Lower lobe of right lung (tissue), 2 donors: ENCODE data around the gene MLIP. TPM values are rescaled to one million over a fixed set of nuclear protein-coding genes. Genes with fewer than 3 reads are reported as not detected.

Experiments used
- ATAC-seq, 2 donors: fragments of 200-7000 bp; cut with Tn5 transposase; one replicate each; pipeline ENCODE4 v1.9.1; 2020 to 2022; ENCODE audit warnings: mild to moderate bottlenecking in 2 of 2, moderate library complexity in 2 of 2
- DNase-seq: peaks from one replicate; pipeline ENCODE4 v3.0.0-alpha.2; 2020
- H3K27ac ChIP-seq: fragments of 200-600 bp; one replicate; pipeline ENCODE4 v1.8.0; 2022
- H3K27me3 ChIP-seq: fragments of 200-600 bp; one replicate; pipeline ENCODE4 v1.8.0; 2022; ENCODE audit warnings: low read depth
- H3K36me3 ChIP-seq: fragments of 200-600 bp; one replicate; pipeline ENCODE4 v1.8.0; 2022; ENCODE audit warnings: mild to moderate bottlenecking
- H3K4me1 ChIP-seq: fragments of 200-600 bp; one replicate; pipeline ENCODE4 v1.8.0; 2022
- H3K4me3 ChIP-seq: fragments of 200-600 bp; one replicate; pipeline ENCODE4 v1.8.0; 2022; ENCODE audit warnings: mild to moderate bottlenecking
- H3K9me3 ChIP-seq: fragments of 200-600 bp; one replicate; pipeline ENCODE4 v1.8.0; 2022
- intact Hi-C: fragments of 100-400 bp; cut with DNase I; formaldehyde crosslinking; loops from one replicate; pipeline ENCODE4 v1.11.0; 2022
- long read RNA-seq: library from polyadenylated mRNA; unstranded; transcript quantifications from one replicate; pipeline ENCODE4 v2.0.0, GENCODE V29; 2021
- total RNA-seq: library from RNA; stranded (reverse); fragmentation: NEBNext Ultra II Directional; extraction: Animal tissue kit (Norgen Biotek cat#: 25700); gene quantifications from one replicate; pipeline ENCODE4 v1.2.1, GENCODE V29; 2021
- TF ChIP-seq, protein P1 (sequence below): fragments of 200-600 bp; IDR thresholded peaks from one replicate; pipeline ENCODE4 v1.8.0; 2022; ENCODE audit warnings: antibody characterized with exemption, mild to moderate bottlenecking
- donor health status: DM: no; HTN: yes; CAD: no; lungs with severe emphysema.

Gene MLIP, protein sequence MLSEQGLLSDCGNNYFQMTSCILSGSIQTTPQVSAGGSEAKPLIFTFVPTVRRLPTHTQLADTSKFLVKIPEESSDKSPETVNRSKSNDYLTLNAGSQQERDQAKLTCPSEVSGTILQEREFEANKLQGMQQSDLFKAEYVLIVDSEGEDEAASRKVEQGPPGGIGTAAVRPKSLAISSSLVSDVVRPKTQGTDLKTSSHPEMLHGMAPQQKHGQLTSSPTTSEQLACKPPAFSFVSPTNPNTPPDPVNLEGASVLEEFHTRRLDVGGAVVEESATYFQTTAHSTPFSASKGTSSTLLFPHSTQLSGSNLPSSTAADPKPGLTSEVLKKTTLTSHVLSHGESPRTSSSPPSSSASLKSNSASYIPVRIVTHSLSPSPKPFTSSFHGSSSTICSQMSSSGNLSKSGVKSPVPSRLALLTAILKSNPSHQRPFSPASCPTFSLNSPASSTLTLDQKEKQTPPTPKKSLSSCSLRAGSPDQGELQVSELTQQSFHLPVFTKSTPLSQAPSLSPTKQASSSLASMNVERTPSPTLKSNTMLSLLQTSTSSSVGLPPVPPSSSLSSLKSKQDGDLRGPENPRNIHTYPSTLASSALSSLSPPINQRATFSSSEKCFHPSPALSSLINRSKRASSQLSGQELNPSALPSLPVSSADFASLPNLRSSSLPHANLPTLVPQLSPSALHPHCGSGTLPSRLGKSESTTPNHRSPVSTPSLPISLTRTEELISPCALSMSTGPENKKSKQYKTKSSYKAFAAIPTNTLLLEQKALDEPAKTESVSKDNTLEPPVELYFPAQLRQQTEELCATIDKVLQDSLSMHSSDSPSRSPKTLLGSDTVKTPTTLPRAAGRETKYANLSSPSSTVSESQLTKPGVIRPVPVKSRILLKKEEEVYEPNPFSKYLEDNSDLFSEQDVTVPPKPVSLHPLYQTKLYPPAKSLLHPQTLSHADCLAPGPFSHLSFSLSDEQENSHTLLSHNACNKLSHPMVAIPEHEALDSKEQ
- total RNA-seq, result not detected
- long read RNA-seq, result 0 reads

DNA sequence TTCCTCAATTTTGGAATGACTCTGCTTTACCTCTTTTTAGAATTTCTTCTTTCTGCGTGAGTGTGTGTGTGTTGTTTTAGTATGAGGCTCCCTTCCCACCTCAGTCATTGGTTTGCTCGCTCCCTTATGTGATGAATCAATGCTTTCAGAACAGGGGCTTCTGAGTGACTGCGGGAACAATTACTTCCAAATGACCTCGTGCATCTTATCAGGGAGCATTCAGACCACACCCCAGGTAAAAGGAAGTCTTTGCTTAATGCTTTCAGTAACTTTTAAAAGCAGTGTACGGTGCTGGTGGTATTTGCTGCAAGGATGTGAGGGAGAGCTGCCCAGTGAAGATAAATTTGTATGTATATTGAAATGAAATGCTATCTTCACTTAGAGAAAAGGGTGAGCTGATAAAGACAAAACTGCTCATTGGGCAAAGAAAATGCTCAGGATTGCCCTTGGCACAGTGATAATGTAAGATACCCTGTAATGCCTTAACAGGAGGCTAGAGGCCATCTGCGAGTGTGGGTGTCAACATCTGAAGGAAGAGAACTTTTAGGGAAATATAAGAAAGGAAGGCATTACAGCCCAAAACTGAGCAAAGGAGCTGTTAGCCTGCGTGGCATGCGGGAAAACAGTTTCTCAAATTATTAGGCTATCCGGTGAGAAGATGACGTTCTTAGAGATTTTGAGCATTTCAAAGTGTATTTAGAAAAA, at the start of gene MLIP:
MLIP (plus strand) TSS at position 103 of the 705 bp plus-strand sequence; CDS start at position 140, 37 bp downstream.
- ATAC-seq, result no peak
- no peaks in the 10 kb centered on the region for H3K36me3 ChIP-seq

DNA sequence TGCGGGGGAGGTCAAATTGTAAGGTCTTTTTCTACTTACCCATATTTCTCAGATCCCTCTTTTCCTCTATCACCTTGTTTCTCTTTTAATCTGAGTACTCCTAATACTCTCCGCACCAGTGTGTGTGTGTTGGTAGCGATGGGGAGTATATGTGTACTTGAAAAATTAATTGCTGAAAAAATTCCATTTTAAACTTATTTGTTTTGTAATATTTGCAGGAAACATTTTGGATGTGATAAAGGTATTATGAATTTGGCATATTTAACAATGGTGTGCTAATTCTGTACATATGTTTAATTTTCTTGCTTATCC, 48.1 kb upstream of the MLIP start:
- TF ChIP-seq, protein P1, sequence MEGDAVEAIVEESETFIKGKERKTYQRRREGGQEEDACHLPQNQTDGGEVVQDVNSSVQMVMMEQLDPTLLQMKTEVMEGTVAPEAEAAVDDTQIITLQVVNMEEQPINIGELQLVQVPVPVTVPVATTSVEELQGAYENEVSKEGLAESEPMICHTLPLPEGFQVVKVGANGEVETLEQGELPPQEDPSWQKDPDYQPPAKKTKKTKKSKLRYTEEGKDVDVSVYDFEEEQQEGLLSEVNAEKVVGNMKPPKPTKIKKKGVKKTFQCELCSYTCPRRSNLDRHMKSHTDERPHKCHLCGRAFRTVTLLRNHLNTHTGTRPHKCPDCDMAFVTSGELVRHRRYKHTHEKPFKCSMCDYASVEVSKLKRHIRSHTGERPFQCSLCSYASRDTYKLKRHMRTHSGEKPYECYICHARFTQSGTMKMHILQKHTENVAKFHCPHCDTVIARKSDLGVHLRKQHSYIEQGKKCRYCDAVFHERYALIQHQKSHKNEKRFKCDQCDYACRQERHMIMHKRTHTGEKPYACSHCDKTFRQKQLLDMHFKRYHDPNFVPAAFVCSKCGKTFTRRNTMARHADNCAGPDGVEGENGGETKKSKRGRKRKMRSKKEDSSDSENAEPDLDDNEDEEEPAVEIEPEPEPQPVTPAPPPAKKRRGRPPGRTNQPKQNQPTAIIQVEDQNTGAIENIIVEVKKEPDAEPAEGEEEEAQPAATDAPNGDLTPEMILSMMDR, result no peak
- Histone ChIP-seq H3K27me3 (no peaks in the 10 kb centered on the region), H3K27ac (no peak overlapping the region), H3K4me3 (no peak overlapping the region), H3K36me3 (no peaks in the 10 kb centered on the region), H3K4me1 (no peaks in the 10 kb centered on the region), H3K9me3 (no peaks in the 10 kb centered on the region)
- no peak for DNase-seq
- intact Hi-C loops, result no loop called here
- ATAC-seq, result no peak

More for the DNA sequence above, at the start of gene MLIP:
- H3K4me1 ChIP-seq, result no peaks in the 10 kb centered on the region
- no peak within 1 kb of the TSS for H3K27ac ChIP-seq
- H3K9me3 ChIP-seq, result no peaks in the 10 kb centered on the region
- H3K4me3 ChIP-seq, result no peak within 1 kb of the TSS
- no peak for DNase-seq
- no peaks in the 10 kb centered on the region for H3K27me3 ChIP-seq
- intact Hi-C loops, result no loop called here
- TF ChIP-seq, protein P1, result no peak

DNA sequence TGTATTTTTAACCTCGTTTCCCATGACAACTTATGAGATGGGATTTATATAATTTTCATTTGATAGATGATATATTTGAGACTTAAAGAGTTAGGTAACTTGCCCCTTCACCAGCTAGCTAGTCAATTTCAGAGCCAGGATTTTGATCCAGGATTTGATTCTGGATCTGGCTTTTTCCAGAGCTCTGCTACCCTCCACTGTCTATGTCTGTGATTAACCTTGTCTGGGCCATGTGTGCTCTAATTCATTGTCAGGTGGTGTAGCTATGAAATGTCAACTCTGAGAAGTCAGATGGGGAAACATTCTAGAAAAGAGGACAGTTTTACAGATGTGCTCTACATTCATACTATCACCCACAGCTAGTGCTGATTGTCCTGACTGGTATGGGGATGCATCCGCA, 42.5 kb upstream of the MLIP start:
- no peaks in the 10 kb centered on the region for H3K27me3 ChIP-seq
- no peak overlapping the region for H3K4me3 ChIP-seq
- H3K36me3 ChIP-seq, result no peaks in the 10 kb centered on the region
- intact Hi-C loops, result no loop called here
- TF ChIP-seq, protein P1, result no peak
- DNase-seq (no peak), ATAC-seq (no peak)
- H3K4me1 ChIP-seq, result no peaks in the 10 kb centered on the region
- no peaks in the 10 kb centered on the region for H3K9me3 ChIP-seq
- no peak overlapping the region for H3K27ac ChIP-seq

DNA sequence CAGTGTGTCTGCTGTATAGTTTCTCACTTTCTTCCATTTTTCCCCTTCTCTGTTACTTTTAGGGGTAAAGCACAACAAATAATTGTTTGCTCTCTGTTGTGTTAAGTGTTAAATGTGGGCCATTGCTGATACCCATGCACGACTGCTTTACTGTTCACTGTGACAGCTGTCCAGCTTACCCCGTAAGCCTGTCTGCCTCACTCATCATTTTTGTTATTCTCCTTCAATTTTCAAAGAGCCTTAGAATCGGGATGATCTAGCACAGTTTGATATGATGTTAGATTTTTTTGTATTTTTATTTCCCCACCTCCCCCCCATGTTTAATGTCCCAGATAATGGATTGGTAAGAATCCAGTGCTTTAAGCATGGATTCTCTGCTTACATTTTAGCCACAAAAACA, 41.2 kb upstream of the MLIP start:
- no peak for ATAC-seq
- H3K4me1 ChIP-seq, result no peaks in the 10 kb centered on the region
- intact Hi-C loops, result no loop called here
- no peak for DNase-seq
- TF ChIP-seq, protein P1, result no peak
- no peaks in the 10 kb centered on the region for H3K27me3 ChIP-seq
- peak overlapping the region; percentile 14 for H3K4me3 ChIP-seq
- no peaks in the 10 kb centered on the region for H3K36me3 ChIP-seq
- no peak overlapping the region for H3K27ac ChIP-seq
- H3K9me3 ChIP-seq, result no peaks in the 10 kb centered on the region

DNA sequence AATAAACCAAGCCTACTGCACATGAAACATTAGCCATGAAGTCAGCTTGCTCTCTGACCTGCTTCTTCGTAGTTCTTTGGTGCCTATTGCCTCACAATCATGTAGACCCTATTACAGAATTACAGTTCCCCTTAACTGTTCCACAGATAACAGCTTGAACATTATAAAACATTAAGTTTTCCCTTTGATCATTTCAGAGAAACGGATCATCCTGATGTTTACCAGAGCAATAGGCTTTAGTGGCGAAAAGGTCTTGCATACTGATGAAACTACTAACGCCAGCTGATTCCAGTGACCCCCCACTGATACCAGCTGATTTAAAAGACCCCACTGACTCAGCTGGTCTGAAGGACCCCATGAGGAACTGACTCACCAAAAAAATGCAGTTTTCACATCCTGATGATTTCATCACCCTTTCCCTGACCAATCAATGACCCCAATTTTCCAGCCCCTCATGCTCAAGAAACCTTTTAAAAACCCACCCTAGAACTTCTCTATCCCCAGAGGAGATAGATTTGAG, 39.4 kb upstream of the MLIP start:
- no peak overlapping the region for H3K4me3 ChIP-seq
- ATAC-seq (no peak), DNase-seq (no peak)
- intact Hi-C loops, result no loop called here
- no peaks in the 10 kb centered on the region for H3K36me3 ChIP-seq
- no peaks in the 10 kb centered on the region for H3K27me3 ChIP-seq
- no peak overlapping the region for H3K27ac ChIP-seq
- TF ChIP-seq, protein P1, result no peak
- no peaks in the 10 kb centered on the region for H3K4me1 ChIP-seq
- H3K9me3 ChIP-seq, result no peaks in the 10 kb centered on the region
